Mesodermal cell (in vitro differentiated cells): ENCODE results near the gene WNT5B.

ENCODE experiments used
- H3K27ac ChIP-seq: 2 replicates; pipeline ENCODE4 v1.7.0; 2013; ENCODE audit warnings: mild to moderate bottlenecking, low read depth, low read length, moderate library complexity; ENCODE audit not compliant: severe bottlenecking
- H3K36me3 ChIP-seq: 2 replicates; pipeline ENCODE4 v1.7.1; 2013; ENCODE audit warnings: mild to moderate bottlenecking, low read length, moderate library complexity; ENCODE audit not compliant: control insufficient read depth, insufficient read depth
- H3K4me1 ChIP-seq: one replicate; pipeline ENCODE4 v1.7.1; 2013; ENCODE audit warnings: mild to moderate bottlenecking, low read length; ENCODE audit not compliant: insufficient read depth, control insufficient read depth, poor library complexity, severe bottlenecking
- H3K4me3 ChIP-seq: 2 replicates; pipeline ENCODE4 v1.7.0; 2013; ENCODE audit warnings: low read length, control low read depth, mild to moderate bottlenecking; ENCODE audit not compliant: insufficient read depth, poor library complexity, severe bottlenecking; ENCODE audit errors: extremely low read depth
- H3K9me3 ChIP-seq: 2 replicates; pipeline ENCODE4 v1.7.1; 2013; ENCODE audit warnings: mild to moderate bottlenecking, low read length, moderate library complexity; ENCODE audit not compliant: control insufficient read depth
- WGBS, 2 experiments: methylation state at CpG; one replicate each; pipeline ENCODE4 v1.1.5; 2013; ENCODE audit warnings: missing lambda C conversion rate in 2 of 2; ENCODE audit not compliant: insufficient coverage in 2 of 2; 5-methylcytosine and 5-hydroxymethylcytosine counted together

WNT5B gene

GRCh38 chr12:1630133-1630826 lies 1.2 kb downstream of the WNT5B start:
- WGBS, 2 experiments, result 0 to 1% methylated on average over 43 to 56 of the region's 58 CpGs
- Histone ChIP-seq H3K36me3 (peaks cover 6% of the 10 kb centered on the region), H3K9me3 (no peaks in the 10 kb centered on the region), H3K4me3 (peak overlapping the region; percentile 36), H3K4me1 (peaks cover 4% of the 10 kb centered on the region), H3K27ac (no peak overlapping the region)

- 7 to 17% methylated on average over 12 to 18 of the region's 23 CpGs for whole genome bisulfite sequencing, 2 experiments
- H3K9me3 ChIP-seq, result no peaks in the 10 kb centered on the region
- H3K4me3 ChIP-seq, result peak overlapping the region; percentile 36
- peaks cover 4% of the 10 kb centered on the region for H3K4me1 ChIP-seq
- H3K36me3 ChIP-seq, result peaks cover 6% of the 10 kb centered on the region
- H3K27ac ChIP-seq, result no peak overlapping the region
Observed at GRCh38 chr12:1630827-1631591, 2.0 kb downstream of the WNT5B start.

GRCh38 chr12:1632702-1633101 lies 3.7 kb downstream of the WNT5B start:
- WGBS, 2 experiments, result 85 to 87% methylated on average over 12 to 14 of the region's 14 CpGs
- H3K9me3 ChIP-seq, result no peaks in the 10 kb centered on the region
- H3K4me1 ChIP-seq, result peaks cover 4% of the 10 kb centered on the region
- no peak overlapping the region for H3K27ac ChIP-seq
- no peak overlapping the region for H3K4me3 ChIP-seq
- H3K36me3 ChIP-seq, result peaks cover 6% of the 10 kb centered on the region

- H3K4me3 ChIP-seq, result no peak overlapping the region
- no CpG with 5 or more reads among the region's 3 CpGs for WGBS, 2 experiments
- H3K4me1 ChIP-seq, result peaks cover 4% of the 10 kb centered on the region
- no peaks in the 10 kb centered on the region for H3K9me3 ChIP-seq
- no peak overlapping the region for H3K27ac ChIP-seq
- H3K36me3 ChIP-seq, result peaks cover 6% of the 10 kb centered on the region
Observed at GRCh38 chr12:1633459-1633858, 4.4 kb downstream of the WNT5B start.

GRCh38 chr12:1634149-1634548 lies 5.1 kb downstream of the WNT5B start:
- Histone ChIP-seq H3K9me3 (no peaks in the 10 kb centered on the region), H3K27ac (no peak overlapping the region), H3K4me3 (no peak overlapping the region), H3K4me1 (peaks cover 4% of the 10 kb centered on the region), H3K36me3 (peaks cover 10% of the 10 kb centered on the region)
- 80 to 85% methylated on average over 7 of the region's 7 CpGs for WGBS, 2 experiments

GRCh38 chr12:1634590-1635191 lies 5.7 kb downstream of the WNT5B start:
- Histone ChIP-seq H3K27ac (no peak overlapping the region), H3K9me3 (no peaks in the 10 kb centered on the region), H3K36me3 (peaks cover 10% of the 10 kb centered on the region), H3K4me3 (no peak overlapping the region), H3K4me1 (peaks cover 4% of the 10 kb centered on the region)
- WGBS, 2 experiments, result 49 to 73% methylated on average over 11 to 16 of the region's 16 CpGs

- H3K4me1 ChIP-seq, result peaks cover 4% of the 10 kb centered on the region
- WGBS, 2 experiments, result 93 to 94% methylated on average over 9 to 10 of the region's 11 CpGs
- no peak overlapping the region for H3K4me3 ChIP-seq
- no peaks in the 10 kb centered on the region for H3K9me3 ChIP-seq
- no peak overlapping the region for H3K27ac ChIP-seq
- H3K36me3 ChIP-seq, result peaks cover 10% of the 10 kb centered on the region
Observed at GRCh38 chr12:1635301-1636095, 6.5 kb downstream of the WNT5B start.

- H3K4me3 ChIP-seq, result no peak overlapping the region
- peaks cover 4% of the 10 kb centered on the region for H3K36me3 ChIP-seq
- peaks cover 14% of the 10 kb centered on the region for H3K4me1 ChIP-seq
- WGBS, 2 experiments, result 90% methylated on average over 3 of the region's 5 CpGs; no CpG with 5 or more reads in 1 of the 2 experiments
- H3K9me3 ChIP-seq, result no peaks in the 10 kb centered on the region
- no peak overlapping the region for H3K27ac ChIP-seq
Observed at GRCh38 chr12:1638203-1638602, 9.2 kb downstream of the WNT5B start.

GRCh38 chr12:1639538-1639937 lies 10.5 kb downstream of the WNT5B start:
- H3K36me3 ChIP-seq, result peaks cover 4% of the 10 kb centered on the region
- WGBS, 2 experiments, result 94 to 99% methylated on average over 36 to 40 of the region's 40 CpGs
- no peak overlapping the region for H3K4me3 ChIP-seq
- H3K4me1 ChIP-seq, result peaks cover 14% of the 10 kb centered on the region
- H3K27ac ChIP-seq, result no peak overlapping the region
- no peaks in the 10 kb centered on the region for H3K9me3 ChIP-seq
